ENCODE results near the gene TTLL3.
A peak's percentile ranks its signal among the peaks of the same experiment; 100 is the strongest.

TTLL3 gene

DNA sequence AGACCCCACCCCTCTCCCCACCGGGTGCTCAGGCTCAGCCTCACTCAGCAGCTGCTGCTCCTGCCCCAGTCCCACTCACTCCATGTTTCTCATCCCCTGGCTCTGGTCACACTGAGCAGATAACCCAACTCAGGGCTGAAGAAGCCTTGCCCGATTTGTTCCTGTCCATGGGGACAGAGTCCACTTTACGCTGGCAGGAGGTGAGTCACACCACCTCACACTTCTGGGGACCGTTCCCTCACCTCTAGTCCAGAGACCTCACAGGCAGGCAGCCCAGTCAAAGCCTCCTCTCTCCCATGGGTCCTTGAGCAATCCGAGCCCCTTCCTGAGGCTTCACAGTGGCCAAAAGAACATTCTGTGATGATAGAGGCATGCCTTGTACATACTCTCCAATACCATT lies 68.6 kb downstream of the TTLL3 start:
- no peak for TF ChIP-seq JUND (IDR thresholded peaks at IDR 0.05; ENCODE audit: low read depth)
- in situ Hi-C loops (cut with HindIII; ENCODE audit: low pct_unique_long_range_greater_than_20kb, low sequenced_read_pairs) = no loop called here
- no peak for DNase-seq (ENCODE audit: low read depth in 1 of 2, low spot score in 1 of 2)

DNA sequence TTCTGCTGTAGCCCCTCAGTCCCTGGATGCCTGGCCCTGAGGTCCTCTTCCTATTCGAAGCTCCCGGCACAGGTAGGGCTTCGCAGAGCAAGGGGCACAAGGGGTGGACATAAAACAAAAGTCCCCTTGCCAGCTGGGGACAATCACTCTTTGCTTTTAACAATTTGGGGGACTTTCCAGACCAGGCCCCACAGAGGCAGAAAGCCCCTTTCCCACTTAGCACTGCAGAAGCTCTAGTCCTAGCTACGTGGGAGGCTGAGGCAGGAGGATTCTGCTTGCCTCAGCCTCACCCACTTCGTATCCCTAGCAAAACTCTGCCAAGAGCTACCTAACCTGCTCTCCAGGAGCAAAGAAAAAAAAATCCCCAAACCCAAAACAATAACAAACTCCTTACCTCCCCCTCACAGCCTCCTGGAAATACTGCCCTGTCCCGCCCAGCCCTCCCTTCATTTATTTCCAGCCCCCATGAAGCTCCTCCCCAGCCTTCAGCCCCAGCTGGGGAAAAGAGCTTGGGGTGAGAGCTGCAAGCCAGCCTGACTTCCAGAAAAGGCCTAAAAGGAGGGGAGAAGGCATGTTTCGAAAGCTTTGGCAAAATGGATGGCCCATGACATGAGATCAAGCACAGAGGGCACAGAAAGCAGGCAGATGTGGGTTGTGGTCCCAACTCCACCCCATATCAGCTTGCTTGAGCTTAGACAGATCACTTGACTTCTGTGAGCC lies 69.9 kb downstream of the TTLL3 start, which contains the start of gene CIDEC:
Gene CIDEC (minus strand): TSS at position 424 of the 720 bp plus-strand sequence. CDS start 1,767 bp downstream, outside the sequence.
- no peak for DNase-seq (ENCODE audit: low read depth in 1 of 2, low spot score in 1 of 2)
- in situ Hi-C loops (cut with HindIII; ENCODE audit: low pct_unique_long_range_greater_than_20kb, low sequenced_read_pairs) = no loop called here
- TF ChIP-seq JUND (IDR thresholded peaks at IDR 0.05; ENCODE audit: low read depth) = no peak

- in situ Hi-C loops (cut with HindIII; ENCODE audit: low pct_unique_long_range_greater_than_20kb, low sequenced_read_pairs) = no loop called here
These were observed 71.4 kb downstream of the TTLL3 start for GRCh38 chr3:9881441-9881840.

DNA sequence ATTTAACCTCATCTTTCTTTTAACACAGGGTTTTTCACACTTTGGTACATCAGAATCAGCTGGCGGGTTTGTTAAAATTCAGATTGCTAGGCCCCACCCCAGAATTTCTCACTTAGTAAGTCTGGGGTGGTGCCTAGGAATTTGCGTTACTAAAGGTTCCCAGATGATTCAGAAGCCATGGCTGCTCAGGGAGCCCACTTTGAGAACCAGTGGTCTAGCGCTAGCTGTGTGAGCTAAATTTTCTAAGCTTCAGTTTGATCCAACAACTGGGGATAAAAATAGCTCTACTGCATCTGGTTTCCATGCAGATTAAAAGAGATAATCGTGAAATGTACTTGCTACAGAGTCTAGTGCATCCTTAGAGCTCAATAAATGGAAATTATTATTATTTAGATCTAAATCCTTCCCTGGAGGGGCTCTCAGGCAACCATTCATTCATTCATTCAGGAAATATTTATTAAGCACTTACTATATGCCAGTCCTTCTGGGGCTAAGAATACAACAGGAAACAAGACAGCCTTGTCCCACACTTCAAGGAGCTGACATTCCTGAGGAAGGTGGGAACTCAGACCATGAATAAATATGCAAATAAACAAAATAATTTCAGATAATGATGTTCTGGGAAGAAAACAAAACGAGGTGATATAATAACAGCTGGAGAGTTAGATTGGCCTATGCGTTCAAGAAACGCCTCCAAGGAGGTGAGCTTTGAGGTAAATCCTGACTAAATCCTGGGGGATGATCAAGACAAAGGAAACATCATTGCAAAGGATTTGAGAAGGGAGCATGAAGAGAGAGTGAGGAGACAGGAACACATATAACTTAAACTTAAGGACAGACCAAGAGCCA lies 73.9 kb downstream of the TTLL3 start:
- no peak for DNase-seq (ENCODE audit: low read depth in 1 of 2, low spot score in 1 of 2)
- no peak for TF ChIP-seq JUND (IDR thresholded peaks at IDR 0.05; ENCODE audit: low read depth)
- in situ Hi-C loops (cut with HindIII; ENCODE audit: low pct_unique_long_range_greater_than_20kb, low sequenced_read_pairs) = no loop called here

More at GRCh38 chr3:9881441-9881840, 71.4 kb downstream of the TTLL3 start:
- no peak for DNase-seq (ENCODE audit: low read depth in 1 of 2, low spot score in 1 of 2)
- TF ChIP-seq JUND (IDR thresholded peaks at IDR 0.05; ENCODE audit: low read depth) = no peak

GRCh38 chr3:9884555-9885165 lies 74.6 kb downstream of the TTLL3 start:
- in situ Hi-C loops (cut with HindIII; ENCODE audit: low pct_unique_long_range_greater_than_20kb, low sequenced_read_pairs) = no loop called here
- 0 out of 2 replicates have a peak, but pooled peaks have one; percentile 32 for TF ChIP-seq JUND (IDR thresholded peaks at IDR 0.05; ENCODE audit: low read depth)
- peak in 1 of 2 experiments; percentile 16 for DNase-seq (ENCODE audit: low read depth in 1 of 2, low spot score in 1 of 2)

All from T47D (cell line).